Esophagus muscularis mucosa (tissue), 4 donors: ENCODE data around the gene ODF2. TPM values are rescaled to one million over a fixed set of nuclear protein-coding genes. Genes with fewer than 3 reads are reported as not detected.
"Not testable (repeated sequence)": the region's sequence is repeated elsewhere in the genome, so short reads cannot be mapped to it uniquely, and the experiment has no call there.

ENCODE experiments used
- DNase-seq: peaks from one replicate; pipeline ENCODE4 v3.0.0-alpha.2; 2017; ENCODE audit errors: extremely low spot score
- H3K27ac ChIP-seq, 4 donors: fragments of 200-600 bp; sonication (generic); replicated peaks in 1 of 4; 1 replicate in 3 of 4; 2 replicates in 1 of 4; pipeline ENCODE4 v1.5.1; 2016 to 2019; ENCODE audit warnings: mild to moderate bottlenecking in 1 of 4
- H3K27me3 ChIP-seq, 4 donors: fragments of 200-600 bp; sonication (generic); one replicate each; pipeline versions ENCODE4 v1.5.1 to v1.6.0; 2016 to 2019
- H3K36me3 ChIP-seq, 4 donors: fragments of 200-600 bp; sonication (generic); one replicate each; pipeline ENCODE4 v1.5.1; 2016 to 2019
- H3K4me1 ChIP-seq, 4 donors: fragments of 200-600 bp; sonication (generic); one replicate each; pipeline ENCODE4 v1.5.1; 2016 to 2019
- H3K4me3 ChIP-seq, 4 donors: fragments of 200-600 bp; sonication (generic); 1 replicate in 2 of 4; 2 replicates in 2 of 4; pipeline ENCODE4 v1.5.1; 2016 to 2019; ENCODE audit warnings: mild to moderate bottlenecking in 4 of 4, moderate library complexity in 1 of 4
- H3K9me3 ChIP-seq, 4 donors: fragments of 200-600 bp; sonication (generic); 1 replicate in 3 of 4; 2 replicates in 1 of 4; pipeline ENCODE4 v1.5.1; 2016 to 2019
- CTCF ChIP-seq, 3 experiments: fragments of 200-600 bp in 2 of 3; fragments of 450-650 bp in 1 of 3; sonication (generic) in 2 of 3; IDR thresholded peaks; one replicate each; pipeline ENCODE4 v1.5.1; 2017 to 2019; ENCODE audit warnings: antibody characterized with exemption in 3 of 3, mild to moderate bottlenecking in 2 of 3, moderate library complexity in 1 of 3
- EP300 ChIP-seq: sonication (generic); formaldehyde crosslinking; IDR thresholded peaks from one replicate; pipeline ENCODE4 v1.6.1; 2017; ENCODE audit warnings: antibody characterized with exemption
- POLR2A ChIP-seq: fragments of 450-650 bp; IDR thresholded peaks from one replicate; pipeline ENCODE4 v1.6.1; 2017; ENCODE audit warnings: antibody characterized with exemption, moderate library complexity, mild to moderate bottlenecking, low read depth
- POLR2AphosphoS5 ChIP-seq, 2 donors: sonication (generic); formaldehyde crosslinking; IDR thresholded peaks; one replicate each; pipeline ENCODE4 v1.6.1; 2017; ENCODE audit warnings: antibody characterized with exemption in 2 of 2
- WGBS: methylation state at CpG from one replicate; pipeline ENCODE4 v1.1.5; 2018; 5-methylcytosine and 5-hydroxymethylcytosine counted together
- intact Hi-C: fragments of 100-400 bp; cut with DNase I; formaldehyde crosslinking; loops from one replicate; pipeline ENCODE4 v1.15.1; 2023
- total RNA-seq, 4 donors: library from RNA; depleted of rRNA; stranded (reverse); fragments of >200 nt; gene quantifications; one replicate each; pipeline versions ENCODE4 v1.1.0 to v1.2.1, GENCODE V29; 2016

ODF2 gene
- total RNA-seq, 4 donors from 2014 or later, result 18.1 to 34.3 (median 23.0) TPM

- TF ChIP-seq EP300, result no peak
- no peak for TF ChIP-seq POLR2A
- no peak for TF ChIP-seq POLR2AphosphoS5 (IDR thresholded peaks at IDR 0.05)
- TF ChIP-seq CTCF (IDR thresholded peaks at IDR 0.05), result no peak
- intact Hi-C loops, result no loop called here
- peaks cover 15 to 31% (median 28%) of the 10 kb centered on the region in 4 donors for H3K4me1 ChIP-seq
- peak within 1 kb of the TSS; percentile 87 to 100 (median 94) for H3K4me3 ChIP-seq
- H3K9me3 ChIP-seq, result no peaks in the 10 kb centered on the region
- H3K27ac ChIP-seq, result peak within 1 kb of the TSS; percentile 77 to 91 (median 81)
- peaks cover 0 to 12% (median 0%) of the 10 kb centered on the region in 4 donors for H3K27me3 ChIP-seq
- peaks cover 0 to 26% (median 10%) of the 10 kb centered on the region in 4 donors for H3K36me3 ChIP-seq
- DNase-seq, result no peak
- WGBS, result 0% methylated on average over 8 of the region's 59 CpGs
Observed at GRCh38 chr9:128420651-128421481, 34.9 kb upstream of the ODF2 start, which contains the start of gene CERCAM. TSS of gene CERCAM (plus strand) at chr9:128420857. CDS start at chr9:128420878, 21 bp downstream.

- WGBS, result 48% methylated on average over 3 of the region's 11 CpGs
Observed at GRCh38 chr9:128421482-128421996, 34.3 kb upstream of the ODF2 start.

GRCh38 chr9:128422022-128422782 is 33.6 kb upstream of the ODF2 start:
- 92% methylated on average over 12 of the region's 13 CpGs for WGBS
- H3K27me3 ChIP-seq, intact Hi-C loops, DNase-seq, H3K9me3 ChIP-seq: not testable (repeated sequence)
- Histone ChIP-seq H3K27ac (peak overlapping the region; percentile 77 to 91 (median 81)), H3K36me3 (peaks cover 0 to 40% (median 13%) of the 10 kb centered on the region in 4 donors), H3K4me1 (peaks cover 15 to 31% (median 28%) of the 10 kb centered on the region in 4 donors), H3K4me3 (peak overlapping the region in 2 of 4 donors; percentile 98 to 100)

More at GRCh38 chr9:128421482-128421996, 34.3 kb upstream of the ODF2 start:
- peaks cover 0 to 33% (median 13%) of the 10 kb centered on the region in 4 donors for H3K36me3 ChIP-seq
- no peaks in the 10 kb centered on the region for H3K9me3 ChIP-seq
- H3K27ac ChIP-seq, result peak overlapping the region; percentile 77 to 91 (median 81)
- peaks cover 0 to 5% (median 0%) of the 10 kb centered on the region in 4 donors for H3K27me3 ChIP-seq
- TF ChIP-seq EP300 (no peak), POLR2A (no peak), POLR2AphosphoS5 (IDR thresholded peaks at IDR 0.05) (no peak), CTCF (IDR thresholded peaks at IDR 0.05) (no peak)
- H3K4me1 ChIP-seq, result peaks cover 15 to 31% (median 28%) of the 10 kb centered on the region in 4 donors
- intact Hi-C loops, result no loop called here
- DNase-seq, result no peak
- peak overlapping the region; percentile 87 to 100 (median 94) for H3K4me3 ChIP-seq

- WGBS, result 100% methylated on average over 4 of the region's 5 CpGs
- Histone ChIP-seq H3K9me3 (no peaks in the 10 kb centered on the region), H3K27me3 (no peaks in the 10 kb centered on the region), H3K27ac (no peak overlapping the region), H3K4me1 (peaks cover 15 to 31% (median 28%) of the 10 kb centered on the region in 4 donors), H3K36me3 (peaks cover 0 to 45% (median 13%) of the 10 kb centered on the region in 4 donors), H3K4me3 (no peak overlapping the region)
- TF ChIP-seq EP300 (no peak), CTCF (IDR thresholded peaks at IDR 0.05) (no peak)
- DNase-seq, result no peak
- intact Hi-C loops, result no loop called here
Observed at GRCh38 chr9:128422783-128423150, 33.0 kb upstream of the ODF2 start.

- H3K9me3 ChIP-seq, H3K27ac ChIP-seq, DNase-seq, H3K27me3 ChIP-seq, intact Hi-C loops, H3K4me3 ChIP-seq: not testable (repeated sequence)
- WGBS, result 90% methylated on average over 6 of the region's 6 CpGs
- peaks cover 15 to 31% (median 28%) of the 10 kb centered on the region in 4 donors for H3K4me1 ChIP-seq
- peaks cover 0 to 51% (median 14%) of the 10 kb centered on the region in 4 donors for H3K36me3 ChIP-seq
Observed at GRCh38 chr9:128423356-128423755, 32.5 kb upstream of the ODF2 start.
